B cell (primary cell): ENCODE results near the gene TM9SF2. TPM values are rescaled to one million over a fixed set of nuclear protein-coding genes. Genes with fewer than 3 reads are reported as not detected.

Source experiments
- ATAC-seq: fragments of 200-7000 bp; cut with Tn5 transposase; one replicate; pipeline ENCODE4 v1.10.0; 2021; ENCODE audit warnings: low read depth, mild to moderate bottlenecking, moderate number of reproducible peaks, moderate library complexity
- CTCF ChIA-PET: fragments of 350-600 bp; sonication (Branson Sonifier 250); formaldehyde crosslinking; loops from one replicate; lab custom pipeline; 2021; ENCODE audit warnings: antibody characterized with exemption, inconsistent platforms; lab: Charles Lee
- POLR2A ChIA-PET: fragments of 350-600 bp; sonication (Branson Sonifier 250); formaldehyde crosslinking; loops from one replicate; lab custom pipeline; 2021; ENCODE audit warnings: antibody characterized with exemption; lab: Charles Lee
- DNase-seq: peaks from one replicate; pipeline ENCODE4 v3.0.0; 2013
- H2AFZ ChIP-seq: 2 replicates; pipeline ENCODE4 v1.6.1; 2012; ENCODE audit warnings: mild to moderate bottlenecking, low read depth, low read length; ENCODE audit not compliant: insufficient read depth, poor library complexity, severe bottlenecking
- H3K27ac ChIP-seq, 2 donors: 1 replicate in 1 of 2; 2 replicates in 1 of 2; pipeline ENCODE4 v1.5.1; 2012 to 2013; ENCODE audit warnings: low read length in 2 of 2, mild to moderate bottlenecking in 2 of 2, moderate library complexity in 1 of 2
- H3K27me3 ChIP-seq, 4 experiments: fragments of 200-600 bp in 1 of 4; sonication (generic) in 1 of 4; replicated peaks in 1 of 4; 1 replicate in 2 of 4; 2 replicates in 2 of 4; pipeline versions ENCODE4 v1.6.1 to v1.7.0; 2013 to 2016; ENCODE audit warnings: low read length in 3 of 4, mild to moderate bottlenecking in 2 of 4, mixed read lengths in 1 of 4, moderate library complexity in 1 of 4; ENCODE audit not compliant: insufficient read depth in 4 of 4, control insufficient read depth in 3 of 4; ENCODE audit errors: control extremely low read depth in 1 of 4
- H3K36me3 ChIP-seq, 2 experiments: replicated peaks in 1 of 2; 1 replicate in 1 of 2; 2 replicates in 1 of 2; pipeline versions ENCODE4 v1.6.1 to v1.7.1; 2013; ENCODE audit warnings: low read length in 1 of 2; ENCODE audit not compliant: insufficient read depth in 2 of 2, control insufficient read depth in 1 of 2; ENCODE audit errors: control extremely low read depth in 1 of 2, extremely low read depth in 1 of 2
- H3K4me1 ChIP-seq, 2 donors: fragments of 200-600 bp in 1 of 2; sonication (generic) in 1 of 2; 1 replicate in 1 of 2; 2 replicates in 1 of 2; pipeline versions ENCODE4 v1.5.1 to v1.6.1; 2013 to 2017; ENCODE audit warnings: low read length in 2 of 2; ENCODE audit not compliant: control insufficient read depth in 2 of 2, insufficient read depth in 2 of 2
- H3K4me2 ChIP-seq: replicated peaks from 2 replicates; pipeline ENCODE3; 2012; ENCODE audit warnings: mild to moderate bottlenecking, low read depth, low read length; ENCODE audit not compliant: poor library complexity, severe bottlenecking
- H3K4me3 ChIP-seq, 5 experiments: fragments of 200-600 bp in 1 of 5; sonication (generic) in 1 of 5; 1 replicate in 3 of 5; 2 replicates in 2 of 5; pipeline versions ENCODE4 v1.5.1 to v1.7.0; 2011 to 2016; ENCODE audit warnings: low read length in 4 of 5, mild to moderate bottlenecking in 4 of 5, low read depth in 2 of 5, control low read depth in 1 of 5, moderate library complexity in 1 of 5; ENCODE audit not compliant: insufficient read depth in 1 of 5; ENCODE audit errors: control extremely low read depth in 1 of 5, extremely low read depth in 1 of 5
- H3K79me2 ChIP-seq: fragments of 200-600 bp; sonication (generic); one replicate; pipeline ENCODE4 v1.6.0; 2016; ENCODE audit warnings: low read length; ENCODE audit not compliant: control insufficient read depth, insufficient read depth
- H3K9ac ChIP-seq: fragments of 200-600 bp; sonication (generic); 2 replicates; pipeline ENCODE4 v1.6.1; 2017; ENCODE audit warnings: mild to moderate bottlenecking, low read length, moderate library complexity
- H3K9me3 ChIP-seq, 3 donors: one replicate each; pipeline versions ENCODE4 v1.6.1 to v1.7.1; 2013; ENCODE audit warnings: low read length in 2 of 3; ENCODE audit not compliant: control insufficient read depth in 2 of 3, insufficient read depth in 1 of 3; ENCODE audit errors: control extremely low read depth in 1 of 3
- H4K20me1 ChIP-seq: 2 replicates; pipeline ENCODE4 v1.6.0; 2012; ENCODE audit warnings: mild to moderate bottlenecking, low read length; ENCODE audit not compliant: insufficient read depth, control insufficient read depth, poor library complexity, severe bottlenecking
- H3K27ac Mint-ChIP-seq: one replicate; pipeline ENCODE4 v1.8.0; 2021; ENCODE audit warnings: mixed read lengths
- H3K27me3 Mint-ChIP-seq: one replicate; pipeline ENCODE4 v1.8.0; 2021; ENCODE audit warnings: mixed read lengths
- H3K4me1 Mint-ChIP-seq: one replicate; pipeline ENCODE4 v1.8.0; 2021; ENCODE audit warnings: mixed read lengths
- H3K4me3 Mint-ChIP-seq: one replicate; pipeline ENCODE4 v1.8.0; 2021; ENCODE audit warnings: mixed read lengths
- H3K9me3 Mint-ChIP-seq: one replicate; pipeline ENCODE4 v1.8.0; 2022; ENCODE audit warnings: mixed read lengths; ENCODE audit not compliant: insufficient read depth
- EZH2 ChIP-seq: IDR thresholded peaks from 2 replicates; pipeline ENCODE4 v1.6.1; 2012; ENCODE audit warnings: borderline replicate concordance, low read depth, mild to moderate bottlenecking, moderate library complexity, low read length; ENCODE audit not compliant: insufficient read depth, poor library complexity, severe bottlenecking
- WGBS: methylation state at CpG from one replicate; pipeline ENCODE4 v1.1.5; 2013; ENCODE audit warnings: missing lambda C conversion rate; ENCODE audit not compliant: insufficient coverage; 5-methylcytosine and 5-hydroxymethylcytosine counted together
- intact Hi-C: fragments of 100-400 bp; cut with micrococcal nuclease; formaldehyde crosslinking; loops from one replicate; pipeline ENCODE4 v1.10.0; 2022
- polyA plus RNA-seq: library from polyadenylated mRNA; depleted of rRNA; stranded (reverse); fragments of >200 nt; gene quantifications from 2 replicates; pipeline ENCODE4 v1.2.3, GENCODE V29; 2012
- total RNA-seq, 2 donors: library from RNA; stranded (reverse); fragments of 120-200 nt in 1 of 2; gene quantifications; 1 replicate in 1 of 2; 2 replicates in 1 of 2; pipeline versions ENCODE4 v1.2.3 to v1.2.4, GENCODE V29; 2013 to 2022
- TF ChIP-seq, protein P1 (sequence below): fragments of 200-600 bp; IDR thresholded peaks from one replicate; pipeline ENCODE4 v1.8.0; 2022; ENCODE audit warnings: antibody characterized with exemption, mild to moderate bottlenecking

The TM9SF2 gene
- total and polyA plus RNA-seq, 2 donors (not counting 1 experiment from before 2014, with no cell fraction given) = 20.2 to 63.6 TPM

DNA sequence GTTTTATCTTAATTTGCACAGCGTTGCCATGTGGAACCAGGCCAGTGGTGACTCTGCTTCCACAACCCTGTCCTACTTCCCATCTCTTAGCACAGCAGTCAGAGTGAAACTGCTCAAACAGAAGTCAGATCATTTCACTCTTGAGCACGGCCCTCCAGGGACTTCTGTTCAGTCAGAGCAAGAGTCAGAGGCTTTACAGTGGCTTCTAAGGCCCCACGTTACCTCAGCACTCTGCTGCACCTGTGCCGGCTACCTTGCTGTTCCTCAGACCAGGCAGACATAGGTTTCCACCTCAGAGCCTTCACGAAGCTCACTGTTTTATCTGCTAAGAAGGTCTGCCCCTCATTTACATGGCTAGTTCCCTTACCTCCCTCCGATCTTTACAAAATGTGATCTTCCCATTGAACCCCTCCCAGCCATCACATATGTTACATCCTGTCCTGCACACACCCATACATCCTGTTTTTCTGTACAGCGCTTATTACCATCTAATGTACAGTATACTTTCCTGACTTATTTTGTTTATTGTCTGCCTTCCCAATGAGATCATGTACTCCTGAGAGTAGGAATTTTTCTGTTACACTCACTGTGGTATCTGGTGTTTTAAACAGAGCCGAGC lies 41.6 kb downstream of the TM9SF2 start:
- Histone ChIP-seq H3K27ac (peak overlapping the region; percentile 83 to 89), H4K20me1 (no peaks in the 10 kb centered on the region), H3K36me3 (peaks cover 5 to 59% of the 10 kb centered on the region in 2 experiments), H3K4me3 (peak overlapping the region in 2 of 5 experiments; percentile 10 to 49), H3K4me1 (peaks cover 31 to 53% of the 10 kb centered on the region in 2 donors), H3K27me3 (no peaks in the 10 kb centered on the region), H3K79me2 (peaks cover 9% of the 10 kb centered on the region), H3K4me2 (peak overlapping the region; percentile 70), H2AFZ (peak overlapping the region; percentile 37), H3K9me3 (no peaks in the 10 kb centered on the region), H3K9ac (peak overlapping the region; percentile 36)
- Mint-ChIP-seq H3K9me3 (no peaks in the 10 kb centered on the region), H3K4me1 (peaks cover 50% of the 10 kb centered on the region), H3K4me3 (peak overlapping the region; percentile 56), H3K27me3 (no peaks in the 10 kb centered on the region), H3K27ac (peak overlapping the region; percentile 89)
- TF ChIP-seq, protein P1, sequence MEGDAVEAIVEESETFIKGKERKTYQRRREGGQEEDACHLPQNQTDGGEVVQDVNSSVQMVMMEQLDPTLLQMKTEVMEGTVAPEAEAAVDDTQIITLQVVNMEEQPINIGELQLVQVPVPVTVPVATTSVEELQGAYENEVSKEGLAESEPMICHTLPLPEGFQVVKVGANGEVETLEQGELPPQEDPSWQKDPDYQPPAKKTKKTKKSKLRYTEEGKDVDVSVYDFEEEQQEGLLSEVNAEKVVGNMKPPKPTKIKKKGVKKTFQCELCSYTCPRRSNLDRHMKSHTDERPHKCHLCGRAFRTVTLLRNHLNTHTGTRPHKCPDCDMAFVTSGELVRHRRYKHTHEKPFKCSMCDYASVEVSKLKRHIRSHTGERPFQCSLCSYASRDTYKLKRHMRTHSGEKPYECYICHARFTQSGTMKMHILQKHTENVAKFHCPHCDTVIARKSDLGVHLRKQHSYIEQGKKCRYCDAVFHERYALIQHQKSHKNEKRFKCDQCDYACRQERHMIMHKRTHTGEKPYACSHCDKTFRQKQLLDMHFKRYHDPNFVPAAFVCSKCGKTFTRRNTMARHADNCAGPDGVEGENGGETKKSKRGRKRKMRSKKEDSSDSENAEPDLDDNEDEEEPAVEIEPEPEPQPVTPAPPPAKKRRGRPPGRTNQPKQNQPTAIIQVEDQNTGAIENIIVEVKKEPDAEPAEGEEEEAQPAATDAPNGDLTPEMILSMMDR = no peak
- TF ChIP-seq EZH2 = no peak
- intact Hi-C loops = loop anchor here (1.0 to 5.0 kb wide), 6 partner anchors 36 to 456 kb away; partner anchors contain the start of gene CLYBL
- 31% methylated on average over 7 of the region's 8 CpGs for WGBS
- DNase-seq (peak; percentile 93), ATAC-seq (peak; percentile 97)
- ChIA-PET POLR2A (interaction anchor here (0.5 to 1.2 kb wide), 5 partner anchors 39 to 1033 kb away, joined by 3 to 4 read pairs (median 3); partner anchors contain the start of gene CLYBL), CTCF (interaction anchor here (0.7 to 3.3 kb wide), 12 partner anchors 11 to 366 kb away, joined by 3 to 9 read pairs (median 4); partner anchors contain the start of gene CLYBL)

DNA sequence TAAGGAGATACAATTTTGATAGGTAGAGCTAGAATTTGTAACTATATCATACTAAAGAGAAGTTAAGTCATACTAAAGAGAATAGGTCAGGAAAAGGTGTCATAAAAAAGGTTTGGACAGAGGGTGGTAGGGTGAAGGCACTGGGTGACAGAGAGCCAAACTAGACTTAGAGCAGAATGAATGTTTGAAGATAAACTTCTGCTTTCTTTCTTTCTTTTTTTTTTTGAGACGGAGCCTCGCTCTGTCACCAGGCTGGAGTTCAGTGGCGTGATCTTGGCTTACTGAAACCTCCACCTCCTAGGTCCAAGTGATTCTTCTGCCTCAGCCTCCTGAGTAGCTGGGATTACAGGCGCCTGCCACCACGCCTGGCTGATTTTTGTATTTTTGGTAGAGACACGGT lies 44.1 kb downstream of the TM9SF2 start:
- intact Hi-C loops = no loop called here
- peaks cover 5 to 65% of the 10 kb centered on the region in 2 experiments for H3K36me3 ChIP-seq
- H3K4me3 ChIP-seq = no peak overlapping the region
- DNase-seq = peak; percentile 51
- Mint-ChIP-seq H3K27ac (peak overlapping the region; percentile 87), H3K4me3 (peak overlapping the region; percentile 44), H3K9me3 (no peaks in the 10 kb centered on the region), H3K27me3 (no peaks in the 10 kb centered on the region), H3K4me1 (peaks cover 64% of the 10 kb centered on the region)
- H4K20me1 ChIP-seq = no peaks in the 10 kb centered on the region
- peak overlapping the region; percentile 36 to 66 for H3K27ac ChIP-seq
- no peak overlapping the region for H3K9ac ChIP-seq
- H2AFZ ChIP-seq = no peak overlapping the region
- H3K9me3 ChIP-seq = no peaks in the 10 kb centered on the region
- H3K4me1 ChIP-seq = peaks cover 38 to 68% of the 10 kb centered on the region in 2 donors
- peaks cover 12% of the 10 kb centered on the region for H3K79me2 ChIP-seq
- POLR2A ChIA-PET = no interaction called here
- peak overlapping the region; percentile 23 for H3K4me2 ChIP-seq
- 70% methylated on average over 4 of the region's 6 CpGs for WGBS
- CTCF ChIA-PET = interaction anchor here (1.1 to 1.3 kb wide), 3 partner anchors 61 to 242 kb away, joined by 3 to 5 read pairs (median 5); partner anchors contain the start of gene CLYBL
- no peak for ATAC-seq
- TF ChIP-seq, protein P1 = no peak
- TF ChIP-seq EZH2 = no peak
- no peaks in the 10 kb centered on the region for H3K27me3 ChIP-seq
